H1 (cell line): ENCODE measurements around the gene TMEM38A. TPM values are rescaled to one million over a fixed set of nuclear protein-coding genes. Genes with fewer than 3 reads are reported as not detected.

Experiments used
- CTCF ChIA-PET: fragments of 300-600 bp; sonication (Branson Sonifier 250); formaldehyde crosslinking; loops from one replicate; lab custom pipeline; 2021; ENCODE audit not compliant: partially characterized antibody; lab: Charles Lee
- POLR2A ChIA-PET: fragments of 300-600 bp; sonication (Branson Sonifier 250); formaldehyde crosslinking; loops from one replicate; lab custom pipeline; 2021; ENCODE audit warnings: inconsistent platforms; ENCODE audit not compliant: partially characterized antibody; lab: Charles Lee
- DNase-seq, 2 experiments: peaks; one replicate each; pipeline versions ENCODE4 v3.0.0 to v3.0.0-alpha.2; 2010 to 2022; ENCODE audit warnings: low spot score in 2 of 2, low read depth in 1 of 2, mixed read lengths in 1 of 2
- FAIRE-seq: peaks from 2 replicates; lab custom pipeline; 2011; peaks lifted over from hg19 to GRCh38; lab: Jason Lieb, UNC
- H2AFZ ChIP-seq: 2 replicates; pipeline ENCODE4 v1.8.1; 2012; ENCODE audit warnings: low read length, inconsistent platforms
- H2AK5ac ChIP-seq: 2 replicates; pipeline ENCODE4 v1.6.1; 2013; ENCODE audit warnings: low read depth, low read length
- H2BK120ac ChIP-seq: replicated peaks from 2 replicates; pipeline ENCODE3; 2013; ENCODE audit warnings: low read depth, low read length, inconsistent platforms
- H2BK12ac ChIP-seq: 2 replicates; pipeline ENCODE4 v1.6.1; 2013; ENCODE audit warnings: low read depth, low read length
- H2BK15ac ChIP-seq: 2 replicates; pipeline ENCODE4 v1.6.1; 2013; ENCODE audit warnings: low read length
- H2BK20ac ChIP-seq: 2 replicates; pipeline ENCODE4 v1.6.1; 2013; ENCODE audit warnings: low read length
- H2BK5ac ChIP-seq: 2 replicates; pipeline ENCODE4 v1.6.1; 2013; ENCODE audit warnings: low read depth, low read length
- H3K14ac ChIP-seq: 2 replicates; pipeline ENCODE4 v1.6.1; 2013; ENCODE audit warnings: inconsistent platforms; ENCODE audit not compliant: insufficient read length
- H3K18ac ChIP-seq: 2 replicates; pipeline ENCODE4 v1.6.1; 2013; ENCODE audit warnings: low read length; ENCODE audit errors: extremely low read depth
- H3K23ac ChIP-seq: 2 replicates; pipeline ENCODE4 v1.6.1; 2013; ENCODE audit warnings: inconsistent platforms; ENCODE audit not compliant: insufficient read length
- H3K23me2 ChIP-seq: 2 replicates; pipeline ENCODE4 v1.6.1; 2013; ENCODE audit warnings: low read depth, low read length
- H3K27ac ChIP-seq: 2 replicates; pipeline ENCODE4 v1.6.1; 2011; ENCODE audit warnings: low read depth, low read length, inconsistent platforms
- H3K27me3 ChIP-seq, 4 experiments: replicated peaks in 1 of 4; 1 replicate in 1 of 4; 2 replicates in 3 of 4; pipeline versions ENCODE4 v1.6.1 to v1.8.1; 2011 to 2013; ENCODE audit warnings: low read length in 3 of 4, mild to moderate bottlenecking in 3 of 4, inconsistent platforms in 2 of 4, mixed read lengths in 2 of 4, moderate library complexity in 1 of 4; ENCODE audit not compliant: control insufficient read depth in 3 of 4, insufficient read depth in 3 of 4; ENCODE audit errors: extremely low read depth in 1 of 4
- H3K36me3 ChIP-seq, 4 experiments: 2 replicates each; pipeline versions ENCODE4 v1.6.1 to v1.8.1; 2011 to 2013; ENCODE audit warnings: mild to moderate bottlenecking in 4 of 4, low read length in 3 of 4, moderate library complexity in 2 of 4, control low read depth in 1 of 4, inconsistent platforms in 1 of 4; ENCODE audit not compliant: insufficient read depth in 4 of 4, control insufficient read depth in 2 of 4
- H3K4ac ChIP-seq: replicated peaks from 2 replicates; pipeline ENCODE3; 2013; ENCODE audit warnings: low read length, low read depth, mixed read lengths, inconsistent platforms; ENCODE audit not compliant: insufficient read length
- H3K4me1 ChIP-seq, 4 experiments: replicated peaks in 1 of 4; 1 replicate in 1 of 4; 2 replicates in 3 of 4; pipeline versions ENCODE4 v1.6.1 to v1.8.1; 2011 to 2013; ENCODE audit warnings: low read length in 3 of 4, inconsistent platforms in 2 of 4, mixed read lengths in 1 of 4; ENCODE audit not compliant: insufficient read depth in 4 of 4, control insufficient read depth in 3 of 4
- H3K4me2 ChIP-seq, 2 experiments: 2 replicates each; pipeline versions ENCODE4 v1.6.1 to v1.8.1; 2011 to 2013; ENCODE audit warnings: low read depth in 2 of 2, low read length in 2 of 2, control low read depth in 1 of 2, inconsistent platforms in 1 of 2, mild to moderate bottlenecking in 1 of 2; ENCODE audit not compliant: insufficient read depth in 1 of 2
- H3K4me3 ChIP-seq, 4 experiments: fragments of 200-600, 300-600 bp in 1 of 4; sonication (generic), shearing (Covaris generic), sonication (Bioruptor Twin) in 1 of 4; 2 replicates each; pipeline versions ENCODE4 v1.5.1 to v1.8.1; 2011 to 2016; ENCODE audit warnings: low read length in 4 of 4, low read depth in 3 of 4, control low read depth in 2 of 4, inconsistent platforms in 2 of 4, mild to moderate bottlenecking in 2 of 4, mixed read lengths in 1 of 4, moderate library complexity in 1 of 4; ENCODE audit not compliant: insufficient read depth in 2 of 4; ENCODE audit errors: extremely low read depth in 1 of 4
- H3K56ac ChIP-seq: replicated peaks from 2 replicates; pipeline ENCODE3; 2013; ENCODE audit warnings: low read depth, mild to moderate bottlenecking, mixed read lengths, low read length, inconsistent platforms; ENCODE audit not compliant: insufficient read length
- H3K79me1 ChIP-seq: 2 replicates; pipeline ENCODE4 v1.6.1; 2013; ENCODE audit warnings: low read depth, low read length, control low read depth
- H3K79me2 ChIP-seq, 2 experiments: 2 replicates each; pipeline versions ENCODE4 v1.6.1 to v1.8.1; 2012 to 2013; ENCODE audit warnings: low read length in 2 of 2, mild to moderate bottlenecking in 2 of 2, inconsistent platforms in 1 of 2; ENCODE audit not compliant: insufficient read depth in 2 of 2, control insufficient read depth in 1 of 2
- H3K9ac ChIP-seq, 4 experiments: replicated peaks in 1 of 4; 1 replicate in 1 of 4; 2 replicates in 3 of 4; pipeline versions ENCODE4 v1.6.1 to v1.8.1; 2011 to 2013; ENCODE audit warnings: low read depth in 3 of 4, low read length in 3 of 4, control low read depth in 2 of 4, mild to moderate bottlenecking in 2 of 4, moderate library complexity in 2 of 4, inconsistent platforms in 1 of 4; ENCODE audit errors: extremely low read depth in 1 of 4
- H3K9me3 ChIP-seq, 2 experiments: 2 replicates each; pipeline versions ENCODE4 v1.6.1 to v1.8.1; 2012 to 2013; ENCODE audit warnings: mild to moderate bottlenecking in 2 of 2, moderate library complexity in 2 of 2, control low read depth in 1 of 2, inconsistent platforms in 1 of 2, low read depth in 1 of 2, low read length in 1 of 2, mixed read lengths in 1 of 2; ENCODE audit not compliant: insufficient read depth in 2 of 2
- H4K20me1 ChIP-seq, 2 experiments: replicated peaks in 1 of 2; 2 replicates each; pipeline versions ENCODE3 to v1.8.1; 2011 to 2013; ENCODE audit warnings: inconsistent platforms in 2 of 2, low read length in 2 of 2, mild to moderate bottlenecking in 1 of 2; ENCODE audit not compliant: insufficient read depth in 2 of 2, control insufficient read depth in 1 of 2
- H4K5ac ChIP-seq: 2 replicates; pipeline ENCODE4 v1.6.1; 2013; ENCODE audit warnings: low read length, low read depth, mixed read lengths, inconsistent platforms; ENCODE audit not compliant: insufficient read length
- H4K8ac ChIP-seq: 2 replicates; pipeline ENCODE4 v1.8.0; 2013; ENCODE audit warnings: mild to moderate bottlenecking, moderate library complexity, low read length, inconsistent platforms; ENCODE audit not compliant: insufficient read depth; ENCODE audit errors: extremely low read depth
- H4K91ac ChIP-seq: replicated peaks from 2 replicates; pipeline ENCODE3; 2013; ENCODE audit warnings: low read length, mixed read lengths, inconsistent platforms; ENCODE audit not compliant: insufficient read length
- CREB1 ChIP-seq: IDR thresholded peaks from 2 replicates; pipeline ENCODE4 v1.6.1; 2012; ENCODE audit warnings: inconsistent platforms
- EGR1 ChIP-seq: IDR thresholded peaks from 2 replicates; pipeline ENCODE4 v1.6.1; 2011; ENCODE audit warnings: low read depth, low read length, borderline replicate concordance
- HDAC2 ChIP-seq, 2 experiments: fragments of 300-600 bp in 1 of 2; sonication (generic) in 1 of 2; IDR thresholded peaks; 2 replicates each; pipeline ENCODE4 v1.6.1; 2011 to 2012; ENCODE audit warnings: low read depth in 2 of 2, low read length in 2 of 2, mild to moderate bottlenecking in 2 of 2, moderate library complexity in 2 of 2, borderline replicate concordance in 1 of 2, inconsistent platforms in 1 of 2
- JUN ChIP-seq: IDR thresholded peaks from 2 replicates; pipeline ENCODE4 v1.6.1; 2011; ENCODE audit warnings: low read depth, mild to moderate bottlenecking, improper control_type of control experiment, low read length
- KDM4A ChIP-seq: IDR thresholded peaks from one replicate; pipeline ENCODE4 v1.7.1; 2012; ENCODE audit warnings: low read depth, mild to moderate bottlenecking, moderate library complexity, low read length, inconsistent platforms; ENCODE audit not compliant: severe bottlenecking
- PHF8 ChIP-seq: fragments of 200-600 bp; sonication (generic); conservative IDR thresholded peaks from 2 replicates; pipeline ENCODE4 v1.7.1; 2012; ENCODE audit warnings: low read depth, mild to moderate bottlenecking, inconsistent platforms, low read length, moderate library complexity
- POLR2A ChIP-seq, 2 experiments: IDR thresholded peaks; 1 replicate in 1 of 2; 2 replicates in 1 of 2; pipeline ENCODE4 v1.6.1; 2011; ENCODE audit warnings: low read depth in 2 of 2, low read length in 2 of 2, mild to moderate bottlenecking in 2 of 2; ENCODE audit errors: control extremely low read depth in 1 of 2
- TAF1 ChIP-seq: IDR thresholded peaks from 2 replicates; pipeline ENCODE4 v1.6.1; 2011; ENCODE audit warnings: mild to moderate bottlenecking, low read depth, low read length
- WGBS, 2 experiments: shearing (Covaris generic) in 1 of 2; methylation state at CpG; one replicate each; pipeline versions ENCODE4 v1.1.6 to v1.1.7; 2013 to 2015; ENCODE audit warnings: low lambda C conversion rate in 2 of 2, mixed read lengths in 2 of 2, inconsistent platforms in 1 of 2, low coverage in 1 of 2, missing lambda C conversion rate in 1 of 2; ENCODE audit not compliant: insufficient replicate concordance in 2 of 2, insufficient coverage in 1 of 2, insufficient read length in 1 of 2; ENCODE audit errors: extremely low coverage in 1 of 2, missing lambda C conversion rate in 1 of 2; 5-methylcytosine and 5-hydroxymethylcytosine counted together
- polyA plus RNA-seq, 7 experiments: library from polyadenylated mRNA; depleted of rRNA in 3 of 7; stranded (reverse) in 5 of 7; unstranded in 2 of 7; fragments of >200 nt in 5 of 7; fragments of 200-250 nt in 2 of 7; gene quantifications; 1 replicate in 5 of 7; 2 replicates in 1 of 7; 4 replicates in 1 of 7; pipeline versions ENCODE4 v1.2.1 to v1.2.3, GENCODE V29; 2011 to 2013; ENCODE audit warnings: missing spikeins in 2 of 7, mixed read lengths in 2 of 7
- total RNA-seq: library from RNA; stranded (reverse); fragmentation: NEBNext Ultra II Directional; extraction: Animal tissue kit (Norgen Biotek cat#: 25700); gene quantifications from 2 replicates; pipeline ENCODE4 v1.2.1, GENCODE V29; 2021
- TF ChIP-seq, protein P1 (sequence below): IDR thresholded peaks from 2 replicates; pipeline ENCODE4 v1.6.1; 2012; ENCODE audit warnings: inconsistent platforms

Gene TMEM38A
- total and polyA plus RNA-seq, 2 of the 8 experiments (the other 6 are each of a cell fraction or from before 2014, with no cell fraction given), result 8.9 to 9.2 TPM

DNA sequence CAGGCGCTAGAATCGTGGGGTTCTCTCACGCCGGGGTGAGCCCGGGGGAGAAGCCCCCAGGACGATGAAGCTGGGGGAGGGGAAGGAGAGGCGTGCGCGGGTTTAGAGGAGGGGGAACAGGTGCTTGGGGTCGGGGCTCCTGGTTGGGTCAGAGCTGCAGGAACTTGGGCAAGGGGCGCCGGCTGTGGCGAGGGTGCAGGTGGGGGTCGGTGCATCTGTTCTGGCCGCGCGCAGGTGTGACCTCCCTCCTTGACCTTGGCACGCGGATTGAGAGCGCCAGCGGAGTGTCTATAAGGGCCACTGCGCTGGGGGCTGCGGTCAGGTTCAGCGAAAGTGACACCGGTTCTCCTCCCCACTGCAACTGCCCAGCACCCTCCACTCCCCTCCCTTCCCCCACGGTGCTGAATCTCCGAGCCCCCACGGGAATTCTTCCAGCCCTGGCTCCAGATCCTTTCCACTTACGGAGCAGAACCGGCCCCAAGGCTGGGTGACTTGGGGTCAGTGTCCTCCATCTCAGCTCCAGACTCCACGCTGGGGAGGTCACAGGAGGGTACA is 618 bp downstream of the TMEM38A start:
- H3K79me2 ChIP-seq, result peaks cover 10 to 42% of the 10 kb centered on the region in 2 experiments
- 3% methylated on average over 22 of the region's 31 CpGs; no CpG with 5 or more reads in 1 of the 2 experiments for WGBS, 2 experiments
- peak overlapping the region; percentile 83 to 93 for H3K4me2 ChIP-seq
- H4K20me1 ChIP-seq, result peaks cover 9 to 18% of the 10 kb centered on the region in 2 experiments
- DNase-seq (peak in 1 of 2 experiments; percentile 60), FAIRE-seq (no peak)
- H3K23me2 ChIP-seq, result peaks cover 16% of the 10 kb centered on the region; the same call in 1 of the 2 replicates
- no peak overlapping the region for H3K4ac ChIP-seq
- peaks cover 0 to 5% (median 3%) of the 10 kb centered on the region in 4 experiments; a peak in 4 of 7 replicates for H3K4me1 ChIP-seq
- no peak overlapping the region for H3K14ac ChIP-seq
- H2AK5ac ChIP-seq, result no peak overlapping the region
- H3K23ac ChIP-seq, result no peak overlapping the region
- ChIA-PET CTCF (no interaction called here), POLR2A (interaction anchor here (0.7 to 4.2 kb wide), 10 partner anchors 11 to 37 kb away, joined by 3 to 27 read pairs (median 6); partner anchors contain the start of gene MED26)
- H2BK15ac ChIP-seq, result no peak overlapping the region
- no peak overlapping the region for H4K8ac ChIP-seq
- peak; percentile 86 for TF ChIP-seq CREB1
- no peak for TF ChIP-seq JUN
- no peak for TF ChIP-seq EGR1
- TF ChIP-seq, protein P1, sequence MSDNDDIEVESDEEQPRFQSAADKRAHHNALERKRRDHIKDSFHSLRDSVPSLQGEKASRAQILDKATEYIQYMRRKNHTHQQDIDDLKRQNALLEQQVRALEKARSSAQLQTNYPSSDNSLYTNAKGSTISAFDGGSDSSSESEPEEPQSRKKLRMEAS, result peak; percentile 54
- peak; percentile 43 for TF ChIP-seq KDM4A
- peak; percentile 13; the same call in 1 of the 2 replicates for TF ChIP-seq PHF8
- TF ChIP-seq TAF1, result 0 out of 2 replicates have a peak, but pooled peaks have one; percentile 21
- TF ChIP-seq HDAC2 (IDR thresholded peaks at IDR 0.05; ENCODE audit: borderline replicate concordance in 1 of 2, low read depth in 2 of 2, low read length in 2 of 2), result 0 out of 4 replicates have a peak, but pooled peaks of 1 of the 2 experiments have one; percentile 25
- peak in 1 of 2 experiments; percentile 20; a peak in 1 of 3 replicates for TF ChIP-seq POLR2A (IDR thresholded peaks at IDR 0.05; ENCODE audit: control extremely low read depth in 1 of 2, low read depth in 2 of 2, low read length in 2 of 2)
- peak overlapping the region; percentile 59 for H3K56ac ChIP-seq
- H4K5ac ChIP-seq, result no peak overlapping the region
- peaks cover 10% of the 10 kb centered on the region; the same call in 1 of the 2 replicates for H3K79me1 ChIP-seq
- peaks cover 4 to 24% (median 11%) of the 10 kb centered on the region in 4 experiments; a peak in 7 of 8 replicates for H3K36me3 ChIP-seq
- no peak overlapping the region; the same call in 1 of the 2 replicates for H2AFZ ChIP-seq
- no peak overlapping the region for H3K27ac ChIP-seq
- H2BK20ac ChIP-seq, result no peak overlapping the region
- no peaks in the 10 kb centered on the region for H3K9me3 ChIP-seq
- peak overlapping the region in 3 of 4 experiments; percentile 13 to 41 (median 29); a peak in 5 of 7 replicates for H3K9ac ChIP-seq
- no peak overlapping the region for H2BK12ac ChIP-seq
- H3K4me3 ChIP-seq, result peak overlapping the region; percentile 64 to 90 (median 79)
- no peaks in the 10 kb centered on the region for H3K27me3 ChIP-seq
- peak overlapping the region; percentile 87 for H3K18ac ChIP-seq
- 0 out of 2 replicates have a peak overlapping the region, but pooled peaks have one; percentile 44 for H2BK5ac ChIP-seq
- H4K91ac ChIP-seq, result peak overlapping the region; percentile 93
- H2BK120ac ChIP-seq, result no peak overlapping the region
